Erythroblast (primary cell): ENCODE measurements around the gene MT1B.
"Not testable (repeated sequence)": the region's sequence is repeated elsewhere in the genome, so short reads cannot be mapped to it uniquely, and the experiment has no call there.

Source experiments
- DNase-seq, 2 experiments: peaks; one replicate each; lab custom pipeline; 2025; lab: John Stamatoyannopoulos, UW
- GATA1 ChIP-seq: IDR thresholded peaks from 2 replicates; pipeline ENCODE4 v1.6.1; 2011; ENCODE audit warnings: low read depth, mild to moderate bottlenecking, control low read depth, low read length, moderate library complexity
- POLR2A ChIP-seq: IDR thresholded peaks from 2 replicates; pipeline ENCODE4 v1.6.1; 2011; ENCODE audit warnings: mild to moderate bottlenecking, low read length

Gene MT1B

GRCh38 chr16:56614549-56614991, 37.1 kb upstream of the MT1B start:
- DNase-seq, result no peak
- TF ChIP-seq POLR2A, result no peak
- no peak for TF ChIP-seq GATA1

GRCh38 chr16:56615353-56615752, 36.3 kb upstream of the MT1B start:
- no peak for DNase-seq
- TF ChIP-seq GATA1, result no peak
- no peak for TF ChIP-seq POLR2A

- DNase-seq, result no peak
Measured at GRCh38 chr16:56616608-56617211, 35.0 kb upstream of the MT1B start.

GRCh38 chr16:56617212-56618085, 34.2 kb upstream of the MT1B start:
- DNase-seq, result peak in 1 of 2 experiments; percentile 29
- TF ChIP-seq POLR2A (no peak), GATA1 (no peak)

More at GRCh38 chr16:56616608-56617211, 35.0 kb upstream of the MT1B start:
- TF ChIP-seq POLR2A (no peak), GATA1 (no peak)

GRCh38 chr16:56618138-56618537, 33.5 kb upstream of the MT1B start:
- TF ChIP-seq GATA1 (no peak), POLR2A (no peak)
- no peak for DNase-seq

- no peak for TF ChIP-seq GATA1
- TF ChIP-seq POLR2A, result no peak
- no peak for DNase-seq
Measured at GRCh38 chr16:56620339-56620897, 31.3 kb upstream of the MT1B start.

GRCh38 chr16:56621665-56622445, 29.8 kb upstream of the MT1B start:
- DNase-seq, result not testable (repeated sequence)

GRCh38 chr16:56623184-56623583, 28.5 kb upstream of the MT1B start:
- DNase-seq, result not testable (repeated sequence)

- TF ChIP-seq POLR2A, result no peak
- TF ChIP-seq GATA1, result no peak
- DNase-seq, result no peak
Measured at GRCh38 chr16:56623637-56624036, 28.0 kb upstream of the MT1B start.

GRCh38 chr16:56625140-56625942, 26.3 kb upstream of the MT1B start, which contains the start of gene MT1E:
Gene MT1E, plus strand, starts transcription at chr16:56625781. Its CDS starts 71 bp downstream, at chr16:56625852.
- DNase-seq, result peak in 1 of 2 experiments; percentile 30
- TF ChIP-seq GATA1 (no peak), POLR2A (no peak)

- no peak for DNase-seq
- no peak for TF ChIP-seq GATA1
- TF ChIP-seq POLR2A, result no peak
Measured at GRCh38 chr16:56625943-56626654, 25.6 kb upstream of the MT1B start.

GRCh38 chr16:56626685-56627084, 25.0 kb upstream of the MT1B start:
- no peak for DNase-seq
- TF ChIP-seq GATA1 (no peak), POLR2A (no peak)
